GM20431 (cell line): ENCODE results near the gene HES6.

Source experiments
- in situ Hi-C: fragments of 300-500 bp; cut with MseI, MboI; formaldehyde crosslinking; loops from one replicate; pipeline ENCODE4 v1.15.0; 2020; ENCODE audit warnings: low sequenced_read_pairs; ENCODE audit not compliant: unreplicated experiment

Gene HES6

GRCh38 chr2:238239863-238240756, at the start of gene HES6:
TSS of gene HES6 (minus strand) at chr2:238240038. CDS start at chr2:238239905, 133 bp downstream.
- in situ Hi-C loops = no loop called here

- in situ Hi-C loops = no loop called here
These were observed 49.7 kb upstream of the HES6 start for GRCh38 chr2:238289574-238289973.

- in situ Hi-C loops = no loop called here
These were observed 49.1 kb upstream of the HES6 start for GRCh38 chr2:238288650-238289573.

GRCh38 chr2:238287737-238288649, 48.2 kb upstream of the HES6 start, which contains the start of gene PER2:
TSS of gene PER2 (minus strand) at chr2:238288610. CDS start at chr2:238277936, 10,674 bp downstream.
- in situ Hi-C loops = no loop called here

GRCh38 chr2:238286987-238287736, 47.3 kb upstream of the HES6 start:
- in situ Hi-C loops = no loop called here

- in situ Hi-C loops = no loop called here
These were observed 46.7 kb upstream of the HES6 start for GRCh38 chr2:238286551-238286950.

GRCh38 chr2:238286095-238286494, 46.3 kb upstream of the HES6 start:
- in situ Hi-C loops = no loop called here

- in situ Hi-C loops = no loop called here
These were observed 45.8 kb upstream of the HES6 start for GRCh38 chr2:238285653-238286082.

- in situ Hi-C loops = no loop called here
These were observed 45.1 kb upstream of the HES6 start for GRCh38 chr2:238284802-238285515.

GRCh38 chr2:238282861-238283738, 43.3 kb upstream of the HES6 start:
- in situ Hi-C loops = no loop called here

- in situ Hi-C loops = no loop called here
These were observed 42.1 kb upstream of the HES6 start for GRCh38 chr2:238281826-238282480.

GRCh38 chr2:238280083-238280825, 40.4 kb upstream of the HES6 start:
- in situ Hi-C loops = no loop called here

GRCh38 chr2:238279324-238279682, 39.5 kb upstream of the HES6 start:
- in situ Hi-C loops = no loop called here

- in situ Hi-C loops = no loop called here
These were observed 38.9 kb upstream of the HES6 start for GRCh38 chr2:238278626-238279323.

GRCh38 chr2:238277695-238278094, 37.9 kb upstream of the HES6 start:
- in situ Hi-C loops = no loop called here
